Tibial nerve (tissue), 3 donors: ENCODE measurements around the gene AKT1S1.

Experiments
- POLR2A ChIP-seq, 2 donors: fragments of 450-650 bp; IDR thresholded peaks; one replicate each; pipeline ENCODE4 v1.6.1; 2017; ENCODE audit warnings: antibody characterized with exemption in 2 of 2, mild to moderate bottlenecking in 2 of 2, moderate library complexity in 2 of 2
- TF ChIP-seq, protein P1 (sequence below), 5 experiments: fragments of 200-600 bp in 3 of 5; fragments of 450-650 bp in 2 of 5; sonication (generic) in 3 of 5; IDR thresholded peaks; one replicate each; pipeline ENCODE4 v1.5.1; 2016 to 2019; ENCODE audit warnings: antibody characterized with exemption in 5 of 5, mild to moderate bottlenecking in 3 of 5, moderate library complexity in 2 of 5

DNA sequence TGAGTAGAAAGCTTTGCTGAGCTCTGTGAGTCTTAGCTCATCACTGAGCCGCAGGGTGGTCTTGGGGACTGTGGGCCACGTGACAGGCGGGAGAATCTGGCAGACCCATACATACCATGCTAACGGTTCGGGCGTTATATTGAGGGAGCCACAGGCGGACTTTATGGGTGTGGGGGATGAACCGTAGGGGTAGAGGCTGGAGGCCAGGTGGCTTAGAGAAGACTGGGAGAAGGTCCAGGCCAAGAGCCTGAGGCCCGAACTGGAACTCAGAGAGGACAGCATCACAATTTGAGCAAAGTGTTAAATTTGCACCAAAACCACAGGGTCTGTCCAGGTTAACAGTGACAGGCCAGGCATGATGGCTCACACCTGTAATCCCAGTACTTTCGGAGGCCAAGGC, 36.6 kb upstream of the AKT1S1 start:
- TF ChIP-seq, protein P1, sequence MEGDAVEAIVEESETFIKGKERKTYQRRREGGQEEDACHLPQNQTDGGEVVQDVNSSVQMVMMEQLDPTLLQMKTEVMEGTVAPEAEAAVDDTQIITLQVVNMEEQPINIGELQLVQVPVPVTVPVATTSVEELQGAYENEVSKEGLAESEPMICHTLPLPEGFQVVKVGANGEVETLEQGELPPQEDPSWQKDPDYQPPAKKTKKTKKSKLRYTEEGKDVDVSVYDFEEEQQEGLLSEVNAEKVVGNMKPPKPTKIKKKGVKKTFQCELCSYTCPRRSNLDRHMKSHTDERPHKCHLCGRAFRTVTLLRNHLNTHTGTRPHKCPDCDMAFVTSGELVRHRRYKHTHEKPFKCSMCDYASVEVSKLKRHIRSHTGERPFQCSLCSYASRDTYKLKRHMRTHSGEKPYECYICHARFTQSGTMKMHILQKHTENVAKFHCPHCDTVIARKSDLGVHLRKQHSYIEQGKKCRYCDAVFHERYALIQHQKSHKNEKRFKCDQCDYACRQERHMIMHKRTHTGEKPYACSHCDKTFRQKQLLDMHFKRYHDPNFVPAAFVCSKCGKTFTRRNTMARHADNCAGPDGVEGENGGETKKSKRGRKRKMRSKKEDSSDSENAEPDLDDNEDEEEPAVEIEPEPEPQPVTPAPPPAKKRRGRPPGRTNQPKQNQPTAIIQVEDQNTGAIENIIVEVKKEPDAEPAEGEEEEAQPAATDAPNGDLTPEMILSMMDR (IDR thresholded peaks at IDR 0.05), result no peak
- TF ChIP-seq POLR2A (IDR thresholded peaks at IDR 0.05), result no peak
